GM19099 (cell line): ENCODE data around the gene CYTH3.

ENCODE experiments used
- POLR2A ChIP-seq: IDR thresholded peaks from 3 replicates; pipeline ENCODE4 v1.6.1; 2011; ENCODE audit warnings: low read depth; ENCODE audit not compliant: insufficient read length; ENCODE audit errors: extremely low read depth

CYTH3 gene

DNA sequence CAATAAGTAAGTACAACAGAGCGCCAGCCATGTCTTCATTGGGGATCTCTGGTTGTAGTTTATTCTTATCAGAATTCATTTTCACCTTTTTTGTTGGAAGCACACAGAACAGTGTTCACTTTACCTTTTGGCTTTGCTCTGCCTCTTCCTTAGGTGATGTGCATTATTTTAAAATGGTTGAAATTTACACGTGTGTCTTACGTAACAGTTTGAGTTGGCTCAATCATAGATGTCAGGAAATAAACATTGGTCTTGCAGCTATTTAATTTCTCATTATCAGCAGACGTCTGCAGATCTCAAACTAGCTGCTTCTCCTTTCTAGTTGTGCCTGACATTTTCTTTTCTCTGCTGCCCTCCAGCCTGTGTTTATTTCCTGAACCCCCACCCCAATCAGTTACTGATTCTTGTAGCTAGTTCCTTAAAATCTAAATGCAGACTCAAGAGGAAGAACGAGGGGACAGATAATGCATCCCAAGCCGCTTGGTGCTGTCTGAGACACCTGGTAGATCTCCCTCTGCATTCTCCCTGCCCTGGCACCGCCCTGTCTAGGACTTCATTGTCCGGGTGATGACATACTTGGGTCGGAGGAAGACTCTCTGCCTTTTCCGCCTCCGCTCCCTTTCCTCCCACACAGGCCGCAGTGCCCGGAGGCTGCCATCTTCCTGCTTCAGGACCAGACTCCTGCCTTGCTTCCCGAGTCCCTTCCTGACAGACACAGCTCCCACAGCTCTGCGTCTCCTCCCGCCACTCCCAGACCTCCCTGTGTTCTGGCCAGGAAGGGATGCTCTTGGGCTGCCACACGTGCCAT, 133.0 kb downstream of the CYTH3 start:
- no peak for TF ChIP-seq POLR2A

GRCh38 chr7:6136475-6136874, 135.9 kb downstream of the CYTH3 start:
- no peak for TF ChIP-seq POLR2A

DNA sequence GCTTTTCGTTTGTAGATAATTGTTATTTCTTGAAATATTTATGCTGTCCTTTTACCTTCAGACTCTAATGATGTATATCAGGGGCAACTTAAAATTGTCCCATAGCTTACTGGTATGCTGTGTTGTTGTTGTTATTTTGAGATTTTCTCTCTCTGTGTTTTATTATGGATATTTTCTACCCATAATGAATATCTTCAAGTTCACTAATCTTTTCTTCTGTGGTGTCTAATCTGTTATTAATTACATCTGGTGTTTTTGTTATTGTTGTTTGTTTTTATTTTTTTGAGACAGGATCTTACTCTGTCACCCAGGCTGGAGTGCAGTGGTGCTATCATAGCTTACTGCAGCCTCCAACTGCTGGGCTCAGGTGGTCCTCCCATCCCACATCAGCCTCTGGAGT, 139.2 kb downstream of the CYTH3 start:
- TF ChIP-seq POLR2A = no peak

- no peak for TF ChIP-seq POLR2A
Observed at GRCh38 chr7:6130007-6130587, 142.3 kb downstream of the CYTH3 start.

GRCh38 chr7:6128205-6128604, 144.2 kb downstream of the CYTH3 start:
- no peak for TF ChIP-seq POLR2A

DNA sequence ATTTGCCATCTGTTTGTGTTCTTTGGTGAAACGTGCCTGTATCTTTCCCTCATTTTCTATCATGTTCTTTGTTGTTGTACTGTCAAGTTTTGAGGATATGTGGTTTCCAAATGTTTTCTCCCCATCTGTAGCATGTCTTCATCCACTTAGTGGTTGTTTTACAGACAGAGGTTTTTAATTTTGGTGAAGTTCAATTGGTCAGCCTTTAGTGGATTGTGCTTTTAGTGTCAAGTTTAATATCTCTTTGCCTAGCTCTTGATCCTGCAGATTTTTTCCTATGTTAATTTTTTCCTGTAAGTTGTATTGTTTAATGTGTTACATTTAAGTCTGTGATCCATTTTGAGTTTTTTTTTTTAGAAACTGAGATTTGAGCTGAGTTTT, 145.3 kb downstream of the CYTH3 start:
- TF ChIP-seq POLR2A = no peak

DNA sequence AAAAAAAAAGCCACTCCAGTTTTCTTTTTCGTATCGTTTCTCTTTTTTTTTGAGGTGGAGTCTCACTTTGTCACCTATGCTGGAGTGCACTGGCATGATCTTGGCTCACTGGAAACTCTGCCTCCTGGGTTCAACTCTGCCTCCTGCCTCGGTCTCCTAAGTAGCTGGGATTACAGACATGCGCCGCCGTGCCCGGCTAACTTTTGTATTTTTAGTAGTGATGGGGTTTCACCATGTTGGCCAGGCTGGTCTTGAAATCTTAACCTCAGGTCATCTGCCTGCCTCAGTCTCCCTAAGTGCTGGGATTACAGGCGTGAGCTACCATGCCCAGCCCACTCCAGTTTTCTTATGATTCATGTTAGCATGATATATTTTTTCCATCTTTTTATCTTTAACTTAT, 148.6 kb downstream of the CYTH3 start:
- no peak for TF ChIP-seq POLR2A

- TF ChIP-seq POLR2A = no peak
Observed at GRCh38 chr7:6121141-6121540, 151.3 kb downstream of the CYTH3 start.

- no peak for TF ChIP-seq POLR2A
Observed at GRCh38 chr7:6117533-6117932, 154.9 kb downstream of the CYTH3 start.

GRCh38 chr7:6116211-6116610, 156.2 kb downstream of the CYTH3 start:
- no peak for TF ChIP-seq POLR2A
